Mesodermal cell (in vitro differentiated cells): Measurements from ENCODE around the gene SCN5A.

ENCODE experiments used
- H3K27ac ChIP-seq: 2 replicates; pipeline ENCODE4 v1.7.0; 2013; ENCODE audit warnings: mild to moderate bottlenecking, low read depth, low read length, moderate library complexity; ENCODE audit not compliant: severe bottlenecking
- H3K36me3 ChIP-seq: 2 replicates; pipeline ENCODE4 v1.7.1; 2013; ENCODE audit warnings: mild to moderate bottlenecking, low read length, moderate library complexity; ENCODE audit not compliant: control insufficient read depth, insufficient read depth
- H3K4me1 ChIP-seq: one replicate; pipeline ENCODE4 v1.7.1; 2013; ENCODE audit warnings: mild to moderate bottlenecking, low read length; ENCODE audit not compliant: insufficient read depth, control insufficient read depth, poor library complexity, severe bottlenecking
- H3K4me3 ChIP-seq: 2 replicates; pipeline ENCODE4 v1.7.0; 2013; ENCODE audit warnings: low read length, control low read depth, mild to moderate bottlenecking; ENCODE audit not compliant: insufficient read depth, poor library complexity, severe bottlenecking; ENCODE audit errors: extremely low read depth
- H3K9me3 ChIP-seq: 2 replicates; pipeline ENCODE4 v1.7.1; 2013; ENCODE audit warnings: mild to moderate bottlenecking, low read length, moderate library complexity; ENCODE audit not compliant: control insufficient read depth
- WGBS, 2 experiments: methylation state at CpG; one replicate each; pipeline ENCODE4 v1.1.5; 2013; ENCODE audit warnings: missing lambda C conversion rate in 2 of 2; ENCODE audit not compliant: insufficient coverage in 2 of 2; 5-methylcytosine and 5-hydroxymethylcytosine counted together

The SCN5A gene

DNA sequence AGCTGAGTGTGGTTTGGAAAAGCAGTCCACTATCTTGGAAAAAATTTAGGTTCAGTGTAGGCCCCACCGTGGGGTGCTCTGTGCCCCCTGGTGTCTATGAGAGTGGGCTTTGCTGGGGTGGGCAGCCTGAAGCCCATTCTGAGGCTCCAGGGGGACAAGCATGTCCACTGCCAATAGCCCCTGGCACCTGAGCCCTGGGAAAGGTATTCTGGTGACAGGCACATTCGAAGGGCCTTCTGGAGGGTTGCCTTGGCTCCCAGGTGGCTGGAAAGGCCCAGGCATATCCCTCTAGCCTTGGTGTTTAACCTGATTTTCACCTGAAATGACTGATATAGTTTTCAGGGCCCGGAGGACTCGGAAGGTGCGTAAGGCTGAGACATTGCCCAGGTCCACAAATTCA, 36.1 kb downstream of the SCN5A start:
- no peaks in the 10 kb centered on the region for H3K36me3 ChIP-seq
- peaks cover 10% of the 10 kb centered on the region for H3K4me1 ChIP-seq
- H3K9me3 ChIP-seq, result no peaks in the 10 kb centered on the region
- WGBS, 2 experiments, result 96 to 100% methylated on average over 4 of the region's 5 CpGs
- no peak overlapping the region for H3K27ac ChIP-seq
- no peak overlapping the region for H3K4me3 ChIP-seq

DNA sequence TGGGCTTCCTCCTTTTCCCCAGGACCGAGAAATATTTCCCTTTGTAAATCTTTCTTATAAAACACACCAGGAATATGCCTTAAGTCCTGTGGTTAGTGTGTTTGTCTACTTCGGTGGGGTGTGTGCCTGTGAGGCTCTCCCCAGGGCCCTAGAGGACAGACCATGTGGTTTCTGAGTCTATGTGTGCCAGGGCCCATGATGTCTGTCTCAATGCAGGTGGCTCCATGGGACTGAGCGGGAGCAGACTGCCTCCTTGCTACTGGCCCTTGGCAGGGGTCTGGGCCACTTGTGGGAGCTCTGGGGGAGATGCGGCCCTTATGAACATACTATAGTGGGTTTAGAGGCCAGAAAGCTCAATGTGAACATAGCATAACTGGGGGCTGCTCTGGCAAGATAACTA, 37.6 kb downstream of the SCN5A start:
- Histone ChIP-seq H3K36me3 (no peaks in the 10 kb centered on the region), H3K4me3 (no peak overlapping the region), H3K27ac (no peak overlapping the region), H3K9me3 (no peaks in the 10 kb centered on the region), H3K4me1 (peaks cover 8% of the 10 kb centered on the region)
- 94% methylated on average over 3 of the region's 4 CpGs; no CpG with 5 or more reads in 1 of the 2 experiments for WGBS, 2 experiments

DNA sequence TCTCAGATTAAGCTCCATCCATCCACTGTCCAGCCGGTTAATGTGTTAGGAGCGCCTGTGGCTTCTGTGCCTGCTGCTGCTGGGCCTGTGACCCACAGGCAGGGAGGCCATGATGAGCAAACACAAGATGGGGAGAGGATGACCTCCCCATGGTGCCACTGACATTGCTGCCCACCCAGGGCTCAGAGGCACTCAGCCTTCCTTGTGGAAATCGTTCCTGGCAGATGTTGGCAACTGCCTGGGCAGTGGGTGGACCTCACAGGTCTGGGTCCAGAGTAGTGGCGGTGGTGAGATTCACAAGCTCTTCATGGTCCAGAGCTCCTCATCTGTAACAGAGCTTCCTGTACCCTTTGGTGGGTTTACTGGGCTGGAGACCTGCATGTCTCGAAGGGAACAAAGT, 38.6 kb downstream of the SCN5A start:
- Histone ChIP-seq H3K9me3 (no peaks in the 10 kb centered on the region), H3K4me1 (no peaks in the 10 kb centered on the region), H3K36me3 (no peaks in the 10 kb centered on the region), H3K4me3 (no peak overlapping the region), H3K27ac (no peak overlapping the region)
- WGBS, 2 experiments, result 89 to 91% methylated on average over 4 of the region's 5 CpGs

DNA sequence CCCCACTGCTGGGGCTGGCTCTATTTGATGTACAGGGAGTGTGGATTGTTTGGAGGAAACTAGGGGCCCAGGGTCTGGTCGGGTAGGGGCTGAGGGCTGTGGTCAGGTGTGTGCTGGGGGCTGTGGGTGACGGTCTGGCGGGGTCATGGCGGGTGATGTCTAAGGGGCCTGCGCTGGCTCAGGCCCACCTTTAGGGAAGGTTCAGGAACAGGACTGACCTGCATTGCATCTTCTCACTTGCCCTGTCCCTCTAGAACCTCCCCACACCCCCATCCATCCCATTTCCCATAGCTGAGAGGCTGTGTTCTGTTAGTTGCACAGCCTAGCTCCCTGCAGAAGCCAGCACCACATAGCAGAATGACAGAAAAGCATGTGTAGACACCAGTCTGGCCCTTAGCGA, 39.1 kb downstream of the SCN5A start:
- 89 to 92% methylated on average over 2 to 6 of the region's 6 CpGs for WGBS, 2 experiments
- Histone ChIP-seq H3K27ac (no peak overlapping the region), H3K4me1 (no peaks in the 10 kb centered on the region), H3K4me3 (no peak overlapping the region), H3K36me3 (no peaks in the 10 kb centered on the region), H3K9me3 (no peaks in the 10 kb centered on the region)

- 92 to 95% methylated on average over 18 to 19 of the region's 21 CpGs for WGBS, 2 experiments
- Histone ChIP-seq H3K4me3 (no peak overlapping the region), H3K4me1 (no peaks in the 10 kb centered on the region), H3K9me3 (no peaks in the 10 kb centered on the region), H3K36me3 (no peaks in the 10 kb centered on the region), H3K27ac (no peak overlapping the region)
These were observed 39.9 kb downstream of the SCN5A start for GRCh38 chr3:38609386-38610111.

DNA sequence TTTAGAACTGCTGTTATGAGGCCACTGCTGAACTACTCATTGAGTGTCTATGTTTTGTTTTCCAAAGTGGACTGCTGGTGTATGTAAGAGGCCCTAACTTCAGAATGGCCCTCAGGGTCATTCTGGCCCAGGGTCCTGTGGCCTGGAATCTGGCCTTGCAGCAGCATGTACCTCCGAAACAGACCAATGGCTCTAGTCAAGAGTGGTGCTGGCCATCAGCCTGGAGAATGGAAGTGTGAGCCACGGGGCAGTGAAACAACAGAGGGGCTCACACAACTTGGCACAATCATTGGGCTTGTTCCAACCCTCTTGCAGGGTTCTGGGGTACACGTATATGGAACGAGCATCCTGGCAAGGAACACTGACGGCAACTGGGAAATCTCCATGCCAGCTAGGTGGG, 40.5 kb downstream of the SCN5A start:
- no peak overlapping the region for H3K27ac ChIP-seq
- H3K4me3 ChIP-seq, result no peak overlapping the region
- H3K36me3 ChIP-seq, result no peaks in the 10 kb centered on the region
- H3K9me3 ChIP-seq, result no peaks in the 10 kb centered on the region
- 93 to 96% methylated on average over 5 of the region's 5 CpGs for WGBS, 2 experiments
- no peaks in the 10 kb centered on the region for H3K4me1 ChIP-seq

DNA sequence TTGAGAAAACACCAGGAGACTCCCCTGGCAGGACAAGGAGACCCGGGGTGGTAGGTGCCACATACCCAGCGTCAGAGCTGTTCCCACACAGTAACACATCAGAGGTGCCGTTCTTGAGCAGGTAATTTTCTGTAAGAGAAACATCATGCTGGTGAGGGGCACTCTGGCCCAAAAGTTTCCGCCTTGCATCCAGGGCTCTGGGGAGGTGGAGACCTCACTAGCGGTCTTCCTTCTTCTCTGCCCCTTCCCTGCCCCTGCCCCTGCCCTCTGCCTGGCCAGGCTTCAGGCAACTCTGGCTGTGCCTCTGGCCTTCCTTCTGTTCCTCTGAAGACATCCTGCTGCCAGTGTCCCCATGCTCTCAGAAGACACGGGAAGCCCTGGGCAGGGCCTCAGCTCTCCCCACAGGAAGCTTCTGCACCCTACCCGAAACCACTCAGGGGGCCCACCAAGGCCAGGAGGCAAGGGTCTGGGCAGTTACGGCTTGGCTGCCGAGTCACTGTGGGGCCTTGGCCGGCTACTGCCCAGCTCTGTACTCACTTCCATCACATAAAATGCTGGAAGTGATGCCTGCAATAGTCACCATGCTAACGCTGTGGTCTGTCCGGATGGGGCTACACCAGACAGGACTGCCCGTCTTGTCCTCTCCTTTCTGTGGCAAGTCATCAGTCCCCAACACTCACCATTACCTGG, 41.3 kb downstream of the SCN5A start:
- Histone ChIP-seq H3K27ac (no peak overlapping the region), H3K36me3 (no peaks in the 10 kb centered on the region), H3K4me3 (no peak overlapping the region), H3K4me1 (no peaks in the 10 kb centered on the region), H3K9me3 (no peaks in the 10 kb centered on the region)
- WGBS, 2 experiments, result 86 to 87% methylated on average over 11 to 13 of the region's 13 CpGs

DNA sequence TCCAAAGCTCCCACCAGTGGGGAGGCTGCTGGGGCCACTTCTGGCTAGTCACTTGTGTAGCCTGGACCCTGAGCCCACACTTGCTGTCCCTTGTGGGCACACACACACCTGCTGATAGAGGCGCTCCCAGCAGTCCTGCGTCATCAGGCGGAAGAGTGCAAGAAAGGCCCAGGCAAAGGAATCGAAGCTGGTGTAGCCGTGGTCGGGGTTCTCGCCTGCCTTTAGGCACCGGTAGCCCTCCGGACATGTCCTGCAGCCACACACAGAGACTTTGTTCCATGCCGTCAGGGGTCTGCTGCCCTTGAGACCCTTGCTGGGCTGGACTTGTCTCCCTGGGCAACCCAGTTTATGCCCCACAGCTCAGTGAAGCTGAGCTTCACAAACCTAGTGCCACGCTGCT, 42.9 kb downstream of the SCN5A start:
- no peaks in the 10 kb centered on the region for H3K9me3 ChIP-seq
- 83 to 90% methylated on average over 11 of the region's 11 CpGs for WGBS, 2 experiments
- H3K36me3 ChIP-seq, result no peaks in the 10 kb centered on the region
- no peak overlapping the region for H3K4me3 ChIP-seq
- no peaks in the 10 kb centered on the region for H3K4me1 ChIP-seq
- no peak overlapping the region for H3K27ac ChIP-seq

GRCh38 chr3:38605981-38606380, 43.5 kb downstream of the SCN5A start:
- Histone ChIP-seq H3K27ac (no peak overlapping the region), H3K4me3 (no peak overlapping the region), H3K36me3 (no peaks in the 10 kb centered on the region), H3K4me1 (no peaks in the 10 kb centered on the region), H3K9me3 (no peaks in the 10 kb centered on the region)
- 93 to 100% methylated on average over 3 to 6 of the region's 7 CpGs for WGBS, 2 experiments

- H3K4me1 ChIP-seq, result no peaks in the 10 kb centered on the region
- H3K36me3 ChIP-seq, result no peaks in the 10 kb centered on the region
- no peaks in the 10 kb centered on the region for H3K9me3 ChIP-seq
- WGBS, 2 experiments, result 91 to 95% methylated on average over 2 to 6 of the region's 6 CpGs
- no peak overlapping the region for H3K4me3 ChIP-seq
- H3K27ac ChIP-seq, result no peak overlapping the region
These were observed 45.2 kb downstream of the SCN5A start for GRCh38 chr3:38604246-38604645.

DNA sequence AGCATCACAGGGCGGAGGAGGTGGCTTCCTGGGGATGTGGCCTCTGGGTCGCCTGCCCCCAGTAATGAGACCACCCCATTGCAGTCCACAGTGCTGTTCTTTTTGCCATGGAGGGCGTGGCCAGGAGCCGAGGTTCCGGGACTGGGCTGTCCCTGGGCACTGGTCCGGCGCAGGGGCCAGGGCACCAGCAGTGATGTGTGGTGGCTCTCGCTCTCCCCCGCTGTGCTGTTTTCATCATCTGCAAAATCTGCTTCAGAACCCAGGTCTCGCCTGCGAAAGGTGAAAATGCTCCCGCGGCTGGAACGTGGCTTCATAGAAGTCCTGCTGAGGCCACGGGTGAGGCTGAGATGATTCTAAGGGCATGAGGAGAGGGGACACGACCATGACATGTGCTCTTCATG, 45.8 kb downstream of the SCN5A start:
- H3K36me3 ChIP-seq, result no peaks in the 10 kb centered on the region
- 91 to 93% methylated on average over 15 to 16 of the region's 16 CpGs for WGBS, 2 experiments
- H3K9me3 ChIP-seq, result no peaks in the 10 kb centered on the region

More for the DNA sequence above, 45.8 kb downstream of the SCN5A start:
- H3K4me3 ChIP-seq, result no peak overlapping the region
- H3K27ac ChIP-seq, result no peak overlapping the region
- H3K4me1 ChIP-seq, result no peaks in the 10 kb centered on the region
